Sigmoid colon (tissue), 4 donors: ENCODE results near the gene TBC1D9B.

Experiments used
- CTCF ChIP-seq, 4 experiments: fragments of 450-650 bp in 3 of 4; fragments of 200-600 bp in 1 of 4; IDR thresholded peaks; one replicate each; pipeline ENCODE4 v1.5.1; 2016 to 2019; ENCODE audit warnings: antibody characterized with exemption in 4 of 4, mild to moderate bottlenecking in 3 of 4, moderate library complexity in 2 of 4
- EP300 ChIP-seq, 4 donors: sonication (generic); formaldehyde crosslinking; IDR thresholded peaks; one replicate each; pipeline ENCODE4 v1.6.1; 2017; ENCODE audit warnings: antibody characterized with exemption in 4 of 4

- no peak for TF ChIP-seq CTCF (IDR thresholded peaks at IDR 0.05)
- TF ChIP-seq EP300 (IDR thresholded peaks at IDR 0.05): no peak
Measured at GRCh38 chr5:179915406-179915935, 7.8 kb upstream of the TBC1D9B start.
